ENCODE measurements around the gene CALML3.

Gene CALML3

GRCh38 chr10:5557799-5558771 lies 33.3 kb downstream of the CALML3 start:
- peak; percentile 24 for DNase-seq

- peak; percentile 43 for DNase-seq
These were observed 34.3 kb downstream of the CALML3 start for GRCh38 chr10:5559022-5559421.

- peak; percentile 49 for DNase-seq
These were observed 34.9 kb downstream of the CALML3 start for GRCh38 chr10:5559642-5560141.

GRCh38 chr10:5560142-5560816 lies 35.5 kb downstream of the CALML3 start:
- DNase-seq: peak; percentile 45

GRCh38 chr10:5560817-5561703 lies 36.3 kb downstream of the CALML3 start:
- DNase-seq: peak; percentile 34

GRCh38 chr10:5561704-5562645 lies 37.2 kb downstream of the CALML3 start:
- DNase-seq: peak; percentile 32

GRCh38 chr10:5563321-5563961 lies 38.7 kb downstream of the CALML3 start:
- DNase-seq: peak; percentile 48

- no peak for DNase-seq
These were observed 39.3 kb downstream of the CALML3 start for GRCh38 chr10:5563991-5564536.

GRCh38 chr10:5564537-5565204 lies 39.9 kb downstream of the CALML3 start:
- DNase-seq: peak; percentile 49

- DNase-seq: peak; percentile 37
These were observed 40.4 kb downstream of the CALML3 start for GRCh38 chr10:5565205-5565545.

- peak; percentile 35 for DNase-seq
These were observed 41.2 kb downstream of the CALML3 start for GRCh38 chr10:5565671-5566581.

GRCh38 chr10:5566614-5567013 lies 41.9 kb downstream of the CALML3 start:
- DNase-seq: peak; percentile 18

- DNase-seq: no peak
These were observed 42.7 kb downstream of the CALML3 start for GRCh38 chr10:5567477-5567876.

GRCh38 chr10:5568984-5569383 lies 44.2 kb downstream of the CALML3 start:
- no peak for DNase-seq

GRCh38 chr10:5569568-5569967 lies 44.8 kb downstream of the CALML3 start:
- DNase-seq: no peak

- no peak for DNase-seq
These were observed 45.4 kb downstream of the CALML3 start for GRCh38 chr10:5570007-5570655.

GRCh38 chr10:5570979-5571810 lies 46.4 kb downstream of the CALML3 start:
- DNase-seq: no peak

- no peak for DNase-seq
These were observed 47.1 kb downstream of the CALML3 start for GRCh38 chr10:5571826-5572225.
